ENCODE data around the gene TBC1D9.
"Not testable (repeated sequence)": the region's sequence is repeated elsewhere in the genome, so short reads cannot be mapped to it uniquely, and the experiment has no call there.

The TBC1D9 gene

DNA sequence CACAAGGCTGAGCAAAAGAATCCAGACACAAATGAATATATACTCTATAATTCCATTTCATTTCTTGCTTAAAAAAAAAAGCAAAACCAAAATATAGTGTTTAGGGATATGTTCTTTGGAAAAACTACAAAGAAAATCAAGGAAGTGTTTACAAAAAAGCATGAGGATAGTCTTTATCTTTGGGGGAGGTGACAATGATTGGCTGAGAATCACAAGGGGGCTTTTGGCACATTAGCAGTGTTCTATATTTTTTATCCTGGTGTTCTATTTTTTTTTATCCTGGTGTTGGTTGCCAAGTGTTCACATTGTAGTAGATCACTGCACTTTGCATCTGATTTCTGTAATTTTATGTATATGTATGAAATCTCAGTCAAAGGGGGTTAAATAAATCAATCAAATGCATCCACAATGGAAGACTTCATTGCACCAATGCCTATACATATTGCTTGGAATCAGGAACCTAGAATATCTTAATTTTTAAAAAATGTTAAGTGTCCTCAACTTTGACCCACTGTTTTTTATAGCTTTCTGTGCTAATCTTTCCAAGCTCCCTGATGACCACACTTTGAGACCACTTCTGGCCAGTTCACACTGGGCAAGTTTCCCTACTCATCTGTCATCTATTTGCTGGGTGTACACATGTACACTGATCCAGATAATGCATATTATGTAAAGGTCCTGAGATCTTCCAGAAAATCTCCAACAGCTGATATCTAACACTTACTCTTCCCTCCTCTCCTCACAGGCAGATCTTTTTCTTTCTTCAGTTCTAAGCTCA is 3.7 kb downstream of the TBC1D9 start:
- no peak for DNase-seq

DNA sequence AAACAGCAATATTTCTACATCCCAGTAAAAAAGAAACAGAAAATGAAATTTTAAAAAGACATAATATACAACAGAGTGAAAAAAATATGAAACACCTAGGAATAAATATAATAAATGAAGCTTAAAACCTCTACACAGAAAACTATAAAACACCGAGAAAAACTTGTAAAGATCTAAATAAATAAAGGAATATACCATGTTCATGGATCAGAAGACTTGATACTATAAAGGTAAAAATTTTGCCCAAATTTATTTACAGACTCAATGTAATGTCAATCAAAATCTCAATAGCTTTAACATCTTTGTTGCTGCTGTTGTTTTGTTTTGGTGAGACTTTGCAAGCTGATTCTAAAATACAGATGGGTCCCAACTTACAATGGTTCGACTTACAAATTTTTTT is 5.7 kb downstream of the TBC1D9 start:
- no peak for DNase-seq

DNA sequence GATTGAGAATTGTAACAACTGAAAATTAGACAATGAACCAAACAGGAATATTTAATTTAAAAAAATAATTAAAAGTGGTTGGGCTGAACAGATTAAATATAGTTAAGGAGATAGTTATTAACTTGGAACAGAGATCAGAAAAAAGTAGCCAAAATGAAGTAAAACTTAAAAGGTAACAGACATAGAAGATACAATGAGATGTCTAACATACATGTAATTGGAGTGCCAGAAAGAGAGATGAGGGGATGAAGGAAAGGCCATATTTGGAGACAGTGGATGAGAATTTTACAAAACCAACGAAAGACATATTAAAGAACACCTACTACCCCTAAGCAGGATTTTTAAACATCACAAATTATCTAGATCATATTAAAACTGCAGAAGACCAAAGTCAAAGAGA is 8.0 kb downstream of the TBC1D9 start:
- DNase-seq, result no peak

DNA sequence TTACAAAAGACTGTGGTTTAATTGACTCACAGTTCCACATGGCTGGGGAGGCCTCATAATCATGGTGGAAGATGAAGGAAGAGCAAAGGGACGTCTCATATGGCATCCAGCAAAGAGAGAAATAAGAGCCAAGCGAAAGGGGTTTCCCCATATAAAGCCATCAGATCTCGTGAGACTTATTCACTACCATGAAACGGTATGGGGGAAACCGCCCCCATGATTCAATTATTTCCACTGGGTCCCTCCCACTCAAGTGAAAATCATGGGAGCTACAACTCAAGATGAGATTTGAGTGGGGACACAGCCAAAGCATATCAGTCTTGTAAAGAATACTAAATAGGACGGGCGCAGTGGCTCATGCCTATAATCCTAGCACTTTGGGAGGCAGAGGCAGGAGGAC is 9.6 kb downstream of the TBC1D9 start:
- not testable (repeated sequence) for DNase-seq

DNA sequence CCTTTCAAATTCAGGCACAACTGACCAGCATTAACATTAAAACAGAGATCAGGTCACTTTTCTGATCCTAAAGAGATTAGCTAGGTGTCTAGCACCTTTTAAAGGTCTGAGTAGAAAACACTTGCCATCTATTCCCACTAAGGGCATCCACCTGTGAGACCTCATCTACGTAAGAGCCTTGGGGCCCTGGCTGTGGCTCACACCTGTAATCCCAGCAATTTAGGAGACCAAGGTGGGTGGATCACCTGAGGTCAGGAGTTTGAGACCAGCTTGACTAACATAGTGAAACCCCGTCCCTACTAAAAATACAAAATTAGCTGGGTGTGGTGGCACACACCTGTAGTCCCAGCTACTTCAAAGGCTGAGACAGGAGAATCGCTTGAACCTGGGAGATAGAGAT is 11.8 kb downstream of the TBC1D9 start:
- DNase-seq, result no peak

DNA sequence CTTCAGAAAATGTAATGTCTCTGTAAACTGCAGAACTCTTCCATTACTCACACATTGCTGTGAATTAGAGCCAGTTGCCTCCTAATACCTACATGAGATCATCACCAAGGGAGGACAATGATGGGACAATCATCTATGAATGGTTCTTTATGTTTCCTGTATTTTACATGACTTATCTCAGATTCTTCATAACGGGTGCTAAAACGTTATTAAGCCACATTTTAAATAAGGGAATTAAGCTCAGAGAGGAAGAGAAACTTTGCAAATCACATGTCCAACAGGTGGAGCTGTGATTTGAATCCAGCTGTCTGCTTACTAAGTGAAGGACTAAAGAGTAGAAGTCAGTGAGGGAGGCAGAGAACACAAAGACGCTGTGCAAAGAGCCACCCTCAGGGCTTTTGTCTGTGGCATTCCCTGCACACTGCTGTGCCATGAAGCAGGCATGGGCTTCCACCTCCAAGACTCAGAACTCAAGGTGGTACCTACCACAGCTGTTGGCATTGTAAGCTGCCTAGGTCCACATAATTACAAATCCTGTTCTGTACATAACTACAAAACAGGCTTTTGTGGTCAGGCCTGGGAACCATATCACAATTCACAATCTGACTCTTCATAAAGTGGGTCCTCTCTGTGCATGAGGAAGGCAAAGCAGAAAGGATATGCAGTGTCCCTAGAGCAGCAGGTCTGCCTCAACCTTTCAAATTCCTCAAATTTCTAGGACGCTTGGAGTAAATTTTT is 12.8 kb downstream of the TBC1D9 start:
- DNase-seq, result no peak

DNA sequence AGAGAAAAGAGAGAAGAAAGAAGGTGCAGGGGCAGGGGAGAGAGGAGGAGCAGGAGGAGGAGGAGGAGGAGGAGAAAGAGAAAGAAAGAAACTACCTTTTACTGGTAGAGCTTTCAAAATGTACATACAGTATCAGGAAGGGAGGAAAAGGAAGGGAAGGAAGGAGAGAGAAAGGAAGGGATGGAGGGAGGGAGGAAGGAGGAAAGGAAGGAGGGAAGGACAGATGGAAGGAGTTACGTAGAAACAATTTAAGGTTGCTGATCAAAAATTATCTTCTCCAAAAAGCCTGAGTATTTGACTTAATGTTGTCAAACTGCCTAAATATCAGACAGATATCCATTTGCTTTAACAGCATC is 13.4 kb downstream of the TBC1D9 start:
- no peak for DNase-seq

DNA sequence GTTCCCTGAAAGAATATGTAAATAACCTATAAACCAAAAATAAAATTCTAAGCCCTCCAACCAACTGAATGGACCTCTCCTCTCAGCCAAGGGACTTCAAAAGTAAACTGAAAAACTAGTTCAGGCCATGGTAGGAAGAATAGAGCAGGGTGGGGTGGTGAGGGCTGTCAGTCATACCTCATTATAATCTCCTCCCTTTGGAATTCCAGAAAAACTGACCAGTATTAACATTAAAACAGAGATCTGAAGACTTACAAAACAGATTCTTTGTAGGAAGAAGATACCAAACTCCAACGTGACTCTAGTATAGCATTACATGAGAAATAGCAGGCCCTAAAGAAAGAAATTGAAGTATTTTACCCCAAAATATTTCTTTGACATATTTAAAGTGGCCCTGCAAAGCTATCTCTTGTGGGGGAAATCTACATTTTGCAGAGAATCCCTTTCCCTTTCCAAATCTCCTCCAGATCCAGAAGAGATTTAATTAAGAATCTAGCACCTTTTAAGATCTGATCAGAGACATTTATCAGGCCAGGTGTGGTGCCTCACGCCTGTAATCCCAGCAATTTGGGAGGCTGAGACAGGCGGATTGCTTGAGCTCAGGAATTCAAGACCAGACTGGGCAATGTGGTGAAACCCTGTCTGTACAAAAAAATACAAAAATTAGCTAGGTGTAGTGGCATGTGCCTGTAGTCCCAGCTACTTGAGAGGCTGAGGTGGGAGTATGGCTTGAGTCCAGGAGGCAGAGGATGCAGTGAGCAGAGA is 15.1 kb downstream of the TBC1D9 start:
- no peak for DNase-seq

DNA sequence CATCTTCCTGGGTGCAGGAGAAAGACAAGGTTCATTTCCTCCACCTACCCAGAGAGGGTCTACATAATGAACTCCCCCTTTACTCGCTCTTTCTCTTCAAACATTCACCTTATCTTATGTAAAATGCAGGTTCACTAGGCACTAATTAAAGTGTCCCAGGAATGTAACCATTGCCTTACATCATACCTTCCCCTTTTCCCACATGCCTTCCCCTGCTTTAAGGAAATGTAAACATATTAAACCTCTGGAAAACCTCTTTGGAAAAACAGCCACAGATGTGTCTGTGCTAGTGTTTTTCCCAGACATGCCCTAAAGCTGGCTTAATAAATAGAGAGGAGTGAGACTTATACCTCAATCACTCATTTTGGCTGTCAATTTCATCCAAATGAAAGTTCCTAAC is 15.8 kb downstream of the TBC1D9 start:
- DNase-seq, result no peak

DNA sequence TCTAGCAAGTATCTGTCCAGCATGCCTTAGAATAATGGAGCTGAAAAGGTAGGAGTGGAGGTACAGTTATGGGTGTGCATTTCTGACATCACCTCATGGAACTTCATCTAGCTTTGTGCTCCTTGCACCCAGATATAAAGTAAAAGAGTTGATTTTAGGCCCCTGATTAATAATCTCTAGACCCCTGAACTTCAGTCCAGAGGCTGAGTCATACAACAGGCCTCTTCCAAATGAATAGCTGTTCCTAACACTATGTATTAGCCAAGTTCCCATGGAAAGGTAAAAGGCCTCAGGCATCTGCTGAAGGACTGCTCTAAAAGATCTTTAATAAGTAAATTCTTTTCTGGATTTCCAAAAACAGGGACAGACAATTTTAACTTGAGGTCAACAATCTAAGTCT is 16.2 kb downstream of the TBC1D9 start:
- DNase-seq, result no peak

DNA sequence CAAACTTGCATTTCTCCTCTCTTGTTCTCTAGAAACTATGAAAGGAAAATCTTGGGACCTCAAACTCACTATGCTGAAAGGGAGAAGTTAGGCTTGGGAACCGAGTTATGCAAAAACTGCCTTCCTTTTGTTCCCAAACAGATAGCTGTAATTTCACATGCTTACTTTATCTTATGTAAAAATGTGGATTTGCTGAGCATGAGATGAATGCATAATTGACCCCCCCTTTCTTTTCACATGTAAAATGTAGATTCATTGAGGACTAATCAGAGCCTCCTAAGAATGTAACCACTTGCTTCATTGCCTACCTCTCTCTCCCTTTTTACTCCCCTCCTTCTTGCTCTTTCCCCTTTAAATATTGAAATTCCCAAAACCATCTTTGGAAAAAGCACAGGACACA is 18.0 kb downstream of the TBC1D9 start:
- no peak for DNase-seq

DNA sequence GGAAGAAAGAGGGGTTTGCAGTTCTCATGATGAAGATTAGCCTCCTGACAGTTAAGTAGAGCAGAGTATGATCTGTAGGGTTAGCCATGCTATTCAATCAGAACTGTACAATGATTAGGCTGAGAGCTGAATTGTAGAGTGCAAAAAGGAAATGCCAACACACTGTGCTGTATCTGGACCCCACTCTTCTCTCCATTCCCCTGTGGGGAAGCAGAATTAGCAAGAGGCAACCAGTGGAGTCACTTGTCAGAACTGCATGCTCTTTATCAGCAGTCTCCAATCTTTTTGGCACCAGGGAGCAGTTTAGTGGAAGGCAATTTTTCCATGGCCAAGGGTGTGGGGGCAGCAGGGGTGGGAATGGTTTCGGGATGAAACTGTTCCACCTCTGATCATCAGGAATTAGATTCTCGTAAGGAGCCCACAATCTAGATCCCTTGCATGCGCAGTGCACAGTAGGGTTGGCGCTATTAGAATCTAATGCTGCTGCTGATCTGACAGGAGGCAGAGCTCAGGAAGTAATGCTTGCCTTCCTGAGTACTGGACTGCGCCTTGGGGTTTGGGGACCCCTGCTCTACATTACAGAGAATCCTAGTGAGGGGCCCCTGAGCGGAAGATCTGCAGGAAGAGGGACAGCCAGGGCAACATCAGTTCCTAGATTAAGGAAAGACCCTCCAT is 19.4 kb downstream of the TBC1D9 start:
- DNase-seq, result no peak

DNA sequence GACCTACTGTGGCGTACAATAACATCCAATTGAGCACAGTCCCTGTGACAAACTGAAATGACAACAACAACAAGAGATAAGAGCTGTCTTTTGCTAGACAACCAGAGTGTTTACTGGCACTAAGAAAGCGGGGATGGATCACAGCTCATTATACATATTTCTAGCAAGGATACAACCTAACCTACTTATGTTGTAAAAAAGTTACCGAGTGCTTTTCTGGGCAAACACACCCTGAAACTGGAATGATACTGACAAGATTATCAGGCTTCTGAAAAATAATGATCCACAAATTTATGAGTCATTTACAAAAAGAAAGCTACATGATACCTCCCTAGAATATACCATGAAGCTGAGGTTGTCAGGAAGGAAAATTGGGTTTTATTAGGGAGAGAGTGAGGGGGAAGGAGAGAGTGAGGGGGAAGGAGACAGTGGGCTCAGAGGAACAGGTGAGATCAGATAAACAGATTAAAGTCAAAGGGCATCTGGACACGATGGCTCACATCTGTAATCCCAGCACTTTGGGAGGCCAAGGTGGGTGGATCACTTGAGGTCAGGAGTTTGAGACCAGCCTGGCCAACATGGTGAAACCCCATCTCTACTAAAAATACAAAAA is 20.3 kb downstream of the TBC1D9 start:
- no peak for DNase-seq

DNA sequence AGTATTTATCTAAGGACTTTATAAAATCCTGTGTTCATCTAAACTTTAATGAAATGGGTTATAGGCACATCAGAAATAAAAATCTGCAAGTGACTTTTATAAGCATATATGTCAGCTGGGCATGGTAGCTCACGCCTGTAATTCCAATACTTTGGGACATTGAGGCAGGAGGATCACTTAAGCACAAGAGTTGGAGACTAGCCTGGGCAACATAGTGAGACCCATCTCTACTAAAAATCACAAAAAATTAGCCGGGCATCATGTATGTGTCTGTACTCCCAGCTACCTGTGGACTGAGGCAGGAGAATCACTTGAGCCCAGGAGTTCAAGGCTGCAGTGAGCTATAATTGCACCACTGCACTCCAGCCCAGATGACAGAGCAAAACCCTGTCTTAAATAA is 20.9 kb downstream of the TBC1D9 start:
- DNase-seq, result no peak

DNA sequence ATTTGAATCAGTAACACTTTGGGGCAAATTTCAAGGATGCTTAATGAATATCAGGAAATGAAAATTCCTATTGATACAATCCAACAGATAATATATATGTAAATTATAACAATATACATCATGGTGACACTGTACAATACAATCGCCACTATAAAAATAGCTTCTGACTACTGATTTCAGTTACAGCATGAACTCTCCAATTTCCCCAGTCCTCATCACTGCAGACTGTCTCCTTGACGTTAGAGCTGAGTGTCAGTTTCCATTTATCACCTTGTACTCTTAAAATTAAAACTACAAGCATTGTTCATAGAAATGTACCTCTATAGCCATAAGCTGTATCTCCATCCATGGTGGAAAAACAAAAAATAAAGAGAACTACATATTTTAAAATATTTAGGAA is 23.4 kb downstream of the TBC1D9 start:
- DNase-seq, result no peak

DNA sequence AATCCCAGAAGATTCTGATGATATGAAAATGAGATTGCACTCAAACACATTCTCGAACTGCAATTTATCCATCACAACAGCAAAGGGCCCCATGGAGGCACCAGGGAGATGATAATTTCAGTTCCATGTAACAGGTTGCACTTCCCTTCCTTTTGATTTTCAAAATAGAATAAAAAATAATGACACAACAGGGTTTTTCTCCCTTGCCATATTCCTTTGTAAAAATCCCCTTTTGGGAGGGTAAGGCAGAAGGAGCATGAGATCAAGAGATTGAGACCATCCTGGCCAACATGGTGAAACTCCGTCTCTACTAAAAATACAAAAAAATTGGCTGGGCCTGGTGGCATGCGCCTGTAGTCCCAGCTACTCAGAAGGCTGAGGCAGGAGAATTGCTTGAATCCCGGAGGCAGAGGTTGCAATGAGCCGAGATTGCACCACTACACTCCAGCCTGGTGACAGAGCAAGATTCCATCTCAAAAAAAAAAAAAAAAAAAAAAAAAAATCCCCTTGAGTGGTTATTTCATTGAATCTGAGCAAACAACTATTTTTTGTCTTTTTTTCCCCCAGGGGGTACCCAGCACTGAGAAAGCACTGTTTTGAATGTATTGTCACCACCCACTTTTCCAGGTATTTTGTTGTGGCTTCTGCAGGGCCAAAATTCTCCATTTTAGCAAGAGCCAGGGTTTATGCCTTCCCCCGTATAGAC is 26.7 kb downstream of the TBC1D9 start:
- DNase-seq, result no peak

DNA sequence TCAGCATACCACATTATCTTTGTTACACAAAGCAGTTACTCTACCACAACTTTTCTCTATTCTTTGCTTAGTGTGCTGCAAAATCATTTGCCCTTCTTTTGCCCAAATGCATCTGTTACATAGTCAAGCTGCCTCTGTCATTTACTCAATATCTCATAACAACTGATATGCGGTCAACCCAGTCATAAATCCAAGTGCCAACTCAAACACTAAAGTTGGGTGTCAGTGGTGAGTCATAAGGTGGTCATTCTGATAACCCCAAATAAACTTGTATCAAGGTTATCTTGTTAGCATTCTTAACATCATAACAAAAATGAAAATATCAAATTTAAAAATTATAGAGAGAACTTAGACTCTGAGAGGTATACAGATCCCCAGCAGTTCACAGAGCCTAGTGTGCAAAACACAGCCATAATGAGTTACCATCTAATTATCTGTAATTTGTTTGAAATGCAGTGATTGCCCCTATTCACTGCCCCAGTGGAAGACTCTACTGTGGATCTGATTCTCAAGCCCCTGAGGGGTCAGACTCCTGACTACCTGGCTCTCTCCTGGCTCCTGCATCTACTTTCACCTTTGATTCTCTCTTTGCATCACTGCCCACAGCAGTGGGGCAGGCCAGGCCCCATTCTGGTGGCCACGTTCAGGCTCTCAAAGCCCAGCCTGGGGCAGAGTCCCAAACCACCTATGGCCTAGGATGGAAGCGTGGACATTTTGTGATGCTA is 29.2 kb downstream of the TBC1D9 start:
- DNase-seq, result no peak

DNA sequence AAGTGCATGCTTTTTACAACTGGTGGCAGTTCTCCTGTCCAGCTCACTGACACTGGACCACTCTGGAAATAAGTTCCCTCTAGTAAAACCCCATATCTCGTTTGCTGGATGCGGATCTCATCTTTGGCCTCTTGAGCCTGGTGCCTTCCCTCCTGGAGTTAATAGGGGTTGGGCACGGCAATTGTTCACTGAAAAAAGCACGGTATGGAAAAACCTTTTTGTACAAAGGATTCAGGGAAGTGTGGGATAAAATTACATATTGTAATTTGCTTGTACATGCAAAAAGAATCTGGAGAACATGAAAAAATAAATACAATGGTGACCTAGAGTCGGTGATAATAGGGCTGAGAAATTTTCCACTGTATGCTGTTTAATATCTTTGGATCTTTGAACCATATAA is 30.6 kb downstream of the TBC1D9 start:
- no peak for DNase-seq

DNA sequence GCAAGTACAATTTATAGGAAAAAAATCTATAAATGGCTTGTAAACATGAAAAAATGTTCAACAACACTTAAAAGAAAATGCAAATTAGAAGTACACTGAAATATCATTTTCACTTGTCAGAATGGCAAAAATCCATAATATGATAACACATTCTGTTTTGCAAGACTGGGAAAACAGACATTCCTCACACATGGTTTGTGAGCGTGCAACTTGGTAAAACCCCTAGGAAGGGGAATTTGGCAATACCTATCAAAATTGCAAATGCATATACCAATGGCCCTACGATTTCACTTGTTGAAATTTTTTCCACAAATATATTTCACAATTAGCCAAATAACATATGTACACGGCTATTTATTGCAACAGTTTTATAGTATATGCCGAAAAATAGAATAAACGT is 31.4 kb downstream of the TBC1D9 start:
- DNase-seq, result no peak

DNA sequence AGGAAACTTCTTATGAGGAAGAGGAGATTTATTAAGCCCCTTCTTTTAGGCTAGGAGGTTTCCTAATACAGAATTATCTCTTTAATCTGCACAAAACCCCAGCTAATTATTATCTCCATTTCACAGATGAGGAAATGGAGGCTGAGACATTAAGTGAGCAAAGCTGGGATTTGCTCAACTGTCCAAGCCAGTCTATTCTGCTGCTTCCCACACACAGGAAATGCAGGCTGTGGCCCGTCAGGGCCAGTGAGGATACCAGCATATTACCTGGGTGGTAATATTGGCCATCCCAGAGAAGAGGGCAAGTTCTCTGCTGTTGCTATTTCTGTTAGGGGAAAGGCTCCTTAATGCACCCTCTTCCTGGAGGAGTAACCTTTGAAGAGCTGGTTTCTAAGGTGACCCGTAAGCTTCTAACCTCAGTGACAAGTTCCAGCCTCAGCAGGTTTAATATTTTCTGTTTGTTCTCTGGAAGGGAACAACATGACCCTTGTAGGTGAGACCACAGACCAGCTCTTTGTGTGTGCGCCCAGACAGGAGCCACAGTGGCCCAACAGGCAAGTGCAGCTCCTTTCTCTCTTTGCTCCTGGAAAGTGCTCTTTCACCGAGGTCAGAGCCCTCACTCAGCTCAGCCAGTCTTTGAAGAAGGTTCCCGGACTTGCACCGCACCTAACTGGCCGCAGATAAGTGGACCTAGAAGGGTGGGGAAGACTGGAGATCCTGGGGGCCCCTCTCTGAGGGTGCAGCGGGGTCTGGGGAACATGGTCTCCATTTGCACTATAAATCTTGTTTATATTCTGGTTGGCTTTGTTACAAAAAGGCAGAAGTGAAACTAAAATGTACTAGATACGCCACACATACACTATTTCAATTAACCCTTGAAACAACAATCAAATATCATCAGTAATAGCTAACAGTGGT is 35.5 kb downstream of the TBC1D9 start:
- DNase-seq, result no peak
